MG63 (cell line): ENCODE results near the gene ISCA1. TPM values are rescaled to one million over a fixed set of nuclear protein-coding genes. Genes with fewer than 3 reads are reported as not detected.
A peak's percentile ranks its signal among the peaks of the same experiment; 100 is the strongest.
"Not testable (repeated sequence)": the region's sequence is repeated elsewhere in the genome, so short reads cannot be mapped to it uniquely, and the experiment has no call there.

Source experiments
- DNase-seq: peaks from one replicate; pipeline ENCODE4 v3.0.0-alpha.2; 2020
- H3K27me3 ChIP-seq: fragments of 250-450 bp; sonication (Bioruptor Pico); 2 replicates; pipeline ENCODE4 v1.5.1; 2020; ENCODE audit warnings: mild to moderate bottlenecking, moderate library complexity
- H3K36me3 ChIP-seq: fragments of 250-450 bp; sonication (Bioruptor Pico); 2 replicates; pipeline ENCODE4 v1.5.1; 2020; ENCODE audit warnings: mild to moderate bottlenecking, moderate library complexity
- H3K4me3 ChIP-seq: fragments of 250-450 bp; sonication (Bioruptor Pico); 2 replicates; pipeline ENCODE4 v1.5.1; 2020; ENCODE audit warnings: mild to moderate bottlenecking, moderate library complexity
- H3K9me3 ChIP-seq: fragments of 250-450 bp; sonication (Bioruptor Pico); 2 replicates; pipeline ENCODE4 v1.5.1; 2020; ENCODE audit warnings: mild to moderate bottlenecking, moderate library complexity
- total RNA-seq: library from RNA; depleted of rRNA; stranded (reverse); fragments of >200 nt; shearing (Covaris generic); gene quantifications from 2 replicates; pipeline ENCODE4 v1.2.3, GENCODE V29; 2014; ENCODE audit warnings: low replicate concordance

Gene ISCA1
- total RNA-seq, 1 experiment from 2014 or later: 42.4 TPM

GRCh38 chr9:86298873-86299272, 16.5 kb upstream of the ISCA1 start:
- H3K27me3 ChIP-seq: no peaks in the 10 kb centered on the region
- H3K9me3 ChIP-seq: no peaks in the 10 kb centered on the region
- H3K36me3 ChIP-seq: peaks cover 26% of the 10 kb centered on the region
- no peak overlapping the region for H3K4me3 ChIP-seq
- DNase-seq: no peak

DNA sequence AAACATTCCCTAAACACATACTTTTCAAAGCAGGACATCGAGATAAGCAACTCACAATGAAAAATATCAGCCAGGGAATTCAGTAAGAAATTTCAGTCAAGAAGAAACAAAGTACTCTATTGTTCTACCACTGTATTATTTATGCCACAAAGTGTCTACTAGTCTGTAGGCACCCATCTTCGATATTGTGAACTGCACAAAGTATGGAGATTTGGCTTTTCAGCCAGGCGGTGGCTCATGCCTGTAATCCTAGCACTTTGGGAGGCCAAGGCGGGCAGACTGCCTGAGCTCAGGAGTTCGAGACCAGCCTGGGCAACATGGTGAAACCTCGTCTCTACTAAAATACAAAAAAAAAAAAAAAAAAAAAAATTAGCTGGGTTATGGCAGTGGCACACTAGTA, 8.0 kb upstream of the ISCA1 start:
- DNase-seq, H3K9me3 ChIP-seq, H3K4me3 ChIP-seq, H3K27me3 ChIP-seq: not testable (repeated sequence)
- peaks cover 16% of the 10 kb centered on the region; the same call in 1 of the 2 replicates for H3K36me3 ChIP-seq

- Histone ChIP-seq H3K27me3 (no peaks in the 10 kb centered on the region), H3K4me3 (no peak overlapping the region), H3K9me3 (no peaks in the 10 kb centered on the region), H3K36me3 (peaks cover 16% of the 10 kb centered on the region; the same call in 1 of the 2 replicates)
- no peak for DNase-seq
Measured at GRCh38 chr9:86288499-86289198, 6.3 kb upstream of the ISCA1 start.

GRCh38 chr9:86287013-86287412, 4.7 kb upstream of the ISCA1 start:
- Histone ChIP-seq H3K27me3 (no peaks in the 10 kb centered on the region), H3K4me3 (no peak overlapping the region), H3K9me3 (no peaks in the 10 kb centered on the region), H3K36me3 (peaks cover 16% of the 10 kb centered on the region; the same call in 1 of the 2 replicates)
- DNase-seq: no peak

GRCh38 chr9:86286278-86286677, 3.9 kb upstream of the ISCA1 start:
- no peaks in the 10 kb centered on the region for H3K9me3 ChIP-seq

GRCh38 chr9:86285261-86285660, 2.9 kb upstream of the ISCA1 start:
- H3K9me3 ChIP-seq: no peaks in the 10 kb centered on the region
- no peak for DNase-seq

More at GRCh38 chr9:86286278-86286677, 3.9 kb upstream of the ISCA1 start:
- Histone ChIP-seq H3K4me3 (no peak overlapping the region), H3K36me3 (peaks cover 16% of the 10 kb centered on the region; the same call in 1 of the 2 replicates), H3K27me3 (no peaks in the 10 kb centered on the region)
- no peak for DNase-seq

GRCh38 chr9:86282979-86283535, 719 bp upstream of the ISCA1 start:
- Histone ChIP-seq H3K27me3 (no peaks in the 10 kb centered on the region), H3K36me3 (peaks cover 20% of the 10 kb centered on the region), H3K9me3 (no peaks in the 10 kb centered on the region), H3K4me3 (peak overlapping the region; percentile 92)
- DNase-seq: peak; percentile 74

More at GRCh38 chr9:86285261-86285660, 2.9 kb upstream of the ISCA1 start:
- H3K4me3 ChIP-seq: no peak overlapping the region
- H3K36me3 ChIP-seq: peaks cover 16% of the 10 kb centered on the region; the same call in 1 of the 2 replicates
- H3K27me3 ChIP-seq: no peaks in the 10 kb centered on the region

DNA sequence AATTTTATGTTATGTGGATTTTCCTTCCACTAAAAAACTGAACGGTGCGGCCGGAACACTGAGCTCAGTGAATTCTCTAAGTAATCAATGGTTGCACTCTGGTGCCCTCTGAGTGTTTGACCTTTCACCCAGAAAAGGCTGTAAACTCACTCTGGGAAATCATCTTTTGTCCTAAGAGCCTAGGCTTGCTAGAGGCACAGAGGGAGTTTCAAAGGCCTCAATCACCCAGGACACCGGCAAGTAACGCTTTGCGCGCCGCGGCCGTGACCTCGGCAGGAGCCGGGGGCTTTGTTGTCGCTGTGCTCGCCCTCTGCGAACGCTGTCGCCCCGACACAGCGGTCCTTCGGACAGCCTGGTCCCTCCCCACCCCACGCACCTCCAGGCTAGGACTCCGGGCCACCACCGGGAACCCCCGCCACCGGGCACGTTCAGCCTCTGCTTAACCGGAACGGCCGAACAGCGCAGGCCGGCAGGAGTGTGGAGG, 703 bp downstream of the ISCA1 start:
- Histone ChIP-seq H3K4me3 (peak overlapping the region; percentile 92), H3K36me3 (peaks cover 15% of the 10 kb centered on the region), H3K27me3 (no peaks in the 10 kb centered on the region), H3K9me3 (no peaks in the 10 kb centered on the region)
- no peak for DNase-seq

DNA sequence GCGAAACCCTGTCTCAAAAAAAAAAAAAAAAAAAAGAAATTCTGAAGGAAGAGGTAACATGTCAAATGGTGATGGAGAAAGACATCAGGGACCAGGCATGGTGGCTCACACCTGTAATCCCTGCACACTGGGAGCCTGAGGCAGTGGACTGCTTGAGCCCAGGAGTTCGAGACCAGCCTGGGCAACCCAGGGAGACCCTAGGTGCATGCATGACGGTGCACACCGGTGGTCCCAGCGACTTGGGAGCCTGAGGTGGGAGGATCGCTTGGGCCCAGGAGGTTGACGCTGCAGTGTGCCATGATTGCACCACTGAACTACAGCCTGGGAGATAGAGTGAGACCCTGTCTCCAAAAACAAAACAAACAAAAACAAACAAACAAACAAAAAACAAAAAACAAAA, 1.8 kb downstream of the ISCA1 start:
- peak overlapping the region; percentile 92 for H3K4me3 ChIP-seq
- H3K27me3 ChIP-seq: no peaks in the 10 kb centered on the region
- DNase-seq: no peak
- H3K9me3 ChIP-seq: no peaks in the 10 kb centered on the region
- H3K36me3 ChIP-seq: peaks cover 15% of the 10 kb centered on the region

- no peak for DNase-seq
- H3K9me3 ChIP-seq: no peaks in the 10 kb centered on the region
- H3K27me3 ChIP-seq: no peaks in the 10 kb centered on the region
- peaks cover 15% of the 10 kb centered on the region for H3K36me3 ChIP-seq
- H3K4me3 ChIP-seq: no peak overlapping the region
Measured at GRCh38 chr9:86279839-86280238, 2.5 kb downstream of the ISCA1 start.

DNA sequence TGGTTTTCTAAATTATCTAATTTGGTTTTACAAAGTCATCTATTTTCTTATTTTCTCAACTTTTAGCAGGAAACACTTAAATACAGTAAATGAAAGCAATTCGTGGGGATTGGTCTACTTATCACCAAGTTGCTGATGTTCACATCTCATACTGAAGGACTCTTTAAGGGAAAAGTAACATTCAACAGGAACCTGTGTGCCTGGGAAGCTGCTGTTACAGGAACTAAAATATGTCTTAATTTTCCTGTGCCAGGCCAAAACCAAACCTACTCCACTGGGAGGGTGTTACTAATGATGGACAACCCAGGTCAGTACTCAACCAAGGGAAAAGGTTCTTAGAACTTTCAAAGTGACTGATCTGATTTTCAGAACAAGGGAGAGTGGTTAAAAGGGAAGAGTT, 5.3 kb downstream of the ISCA1 start:
- Histone ChIP-seq H3K9me3 (no peaks in the 10 kb centered on the region), H3K4me3 (no peak overlapping the region), H3K27me3 (no peaks in the 10 kb centered on the region), H3K36me3 (peaks cover 36% of the 10 kb centered on the region)
- no peak for DNase-seq

GRCh38 chr9:86275962-86276361, 6.4 kb downstream of the ISCA1 start:
- H3K36me3 ChIP-seq: peaks cover 48% of the 10 kb centered on the region
- no peaks in the 10 kb centered on the region for H3K9me3 ChIP-seq
- no peak for DNase-seq
- H3K27me3 ChIP-seq: no peaks in the 10 kb centered on the region
- no peak overlapping the region for H3K4me3 ChIP-seq

- Histone ChIP-seq H3K27me3 (no peaks in the 10 kb centered on the region), H3K4me3 (no peak overlapping the region), H3K9me3 (no peaks in the 10 kb centered on the region), H3K36me3 (peaks cover 47% of the 10 kb centered on the region)
- DNase-seq: no peak
Measured at GRCh38 chr9:86274821-86275643, 7.3 kb downstream of the ISCA1 start.

DNA sequence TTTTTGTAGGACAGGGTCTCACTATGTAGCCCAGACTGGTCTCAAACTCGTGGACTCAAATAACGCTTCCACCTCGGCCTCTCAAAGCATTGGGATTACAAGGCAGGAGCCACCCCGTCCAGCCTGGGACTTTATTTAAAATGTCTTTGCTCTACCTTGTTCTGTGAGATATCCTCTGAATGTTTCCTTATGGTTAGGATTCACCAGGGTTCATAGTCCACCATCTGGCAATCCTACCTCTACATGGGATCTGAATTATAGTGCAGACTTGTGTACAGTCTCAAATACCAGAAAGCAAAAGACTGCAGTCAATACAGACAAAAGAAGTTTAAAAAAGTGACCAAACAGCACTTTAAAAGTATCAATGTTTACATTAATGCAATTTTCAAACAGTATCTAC, 10.1 kb downstream of the ISCA1 start:
- H3K27me3 ChIP-seq: no peaks in the 10 kb centered on the region
- H3K36me3 ChIP-seq: peaks cover 38% of the 10 kb centered on the region
- H3K9me3 ChIP-seq: no peaks in the 10 kb centered on the region
- DNase-seq: no peak
- no peak overlapping the region for H3K4me3 ChIP-seq

GRCh38 chr9:86263876-86264275, 18.5 kb downstream of the ISCA1 start:
- H3K36me3 ChIP-seq: peaks cover 18% of the 10 kb centered on the region
- DNase-seq: peak; percentile 5
- no peaks in the 10 kb centered on the region for H3K9me3 ChIP-seq
- H3K4me3 ChIP-seq: no peak overlapping the region
- H3K27me3 ChIP-seq: no peaks in the 10 kb centered on the region

- Histone ChIP-seq H3K36me3 (peaks cover 18% of the 10 kb centered on the region), H3K27me3 (no peaks in the 10 kb centered on the region), H3K9me3 (no peaks in the 10 kb centered on the region), H3K4me3 (no peak overlapping the region)
- DNase-seq: no peak
Measured at GRCh38 chr9:86262492-86262891, 19.8 kb downstream of the ISCA1 start.

DNA sequence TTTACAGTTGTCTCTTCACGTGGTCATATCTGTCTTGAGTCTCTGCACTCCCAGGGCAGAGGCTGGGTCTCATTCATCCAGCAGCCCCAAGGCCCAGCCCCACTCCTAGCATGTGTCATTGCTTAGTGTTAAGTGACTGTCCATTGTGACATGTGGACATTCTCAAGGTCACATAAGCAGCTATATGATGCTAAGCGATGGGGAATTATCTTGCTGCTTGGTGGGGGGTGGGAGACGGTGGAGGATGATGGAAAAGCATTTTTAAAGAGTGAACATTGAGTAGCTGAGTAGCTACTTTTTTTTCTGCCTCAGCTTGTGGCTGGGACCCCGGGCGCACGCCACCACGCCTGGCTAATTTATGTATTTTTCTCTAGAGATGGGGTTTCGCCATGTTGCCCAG, 22.8 kb downstream of the ISCA1 start, which contains the start of gene C9orf153:
Gene C9orf153, minus strand, starts transcription at position 101 of the 400 bp plus-strand sequence. CDS start 30,054 bp downstream, outside the sequence.
- Histone ChIP-seq H3K36me3 (peaks cover 6% of the 10 kb centered on the region), H3K4me3 (no peak within 1 kb of the TSS), H3K27me3 (no peaks in the 10 kb centered on the region), H3K9me3 (no peaks in the 10 kb centered on the region)
- no peak for DNase-seq
